H9 (cell line): ENCODE results near the gene CPT2. TPM values are rescaled to one million over a fixed set of nuclear protein-coding genes. Genes with fewer than 3 reads are reported as not detected.

Experiments used
- DNase-seq: peaks from one replicate; pipeline ENCODE4 v3.0.0-alpha.2; 2017
- H2AFZ ChIP-seq: one replicate; pipeline ENCODE4 v1.6.1; 2013; ENCODE audit warnings: mild to moderate bottlenecking, low read length, control low read depth, moderate library complexity
- H2AK5ac ChIP-seq: 2 replicates; pipeline ENCODE4 v1.6.1; 2013; ENCODE audit warnings: low read length, control low read depth, mixed read lengths; ENCODE audit not compliant: insufficient read length
- H2BK120ac ChIP-seq: one replicate; pipeline ENCODE4 v1.6.1; 2013; ENCODE audit warnings: low read depth, mild to moderate bottlenecking, low read length, control low read depth, inconsistent platforms; ENCODE audit not compliant: poor library complexity, severe bottlenecking
- H2BK12ac ChIP-seq: 2 replicates; pipeline ENCODE4 v1.6.1; 2013; ENCODE audit warnings: low read length, control low read depth, mixed read lengths, low read depth; ENCODE audit not compliant: insufficient read length
- H2BK15ac ChIP-seq: 2 replicates; pipeline ENCODE4 v1.6.1; 2013; ENCODE audit warnings: low read depth, low read length, control low read depth
- H2BK20ac ChIP-seq: one replicate; pipeline ENCODE4 v1.6.1; 2013; ENCODE audit warnings: low read depth, mild to moderate bottlenecking, low read length, control low read depth, inconsistent platforms; ENCODE audit not compliant: poor library complexity, severe bottlenecking
- H2BK5ac ChIP-seq: 2 replicates; pipeline ENCODE4 v1.6.1; 2013; ENCODE audit warnings: low read length, control low read depth, mixed read lengths; ENCODE audit not compliant: insufficient read length
- H3K14ac ChIP-seq: 2 replicates; pipeline ENCODE4 v1.6.1; 2013; ENCODE audit warnings: low read length, control low read depth; ENCODE audit not compliant: insufficient read depth
- H3K18ac ChIP-seq: 2 replicates; pipeline ENCODE4 v1.6.1; 2013; ENCODE audit warnings: low read depth, mild to moderate bottlenecking, mixed read lengths, low read length, control low read depth; ENCODE audit not compliant: insufficient read length
- H3K23ac ChIP-seq: 2 replicates; pipeline ENCODE4 v1.6.1; 2013; ENCODE audit warnings: low read length, control low read depth, mixed read lengths, low read depth; ENCODE audit not compliant: insufficient read length
- H3K23me2 ChIP-seq: 2 replicates; pipeline ENCODE4 v1.6.1; 2013; ENCODE audit warnings: low read depth, mild to moderate bottlenecking, mixed read lengths, low read length, control low read depth; ENCODE audit not compliant: insufficient read length, poor library complexity, severe bottlenecking
- H3K27ac ChIP-seq: 2 replicates; pipeline ENCODE4 v1.5.1; 2013; ENCODE audit warnings: low read length, control low read depth, mixed read lengths, low read depth; ENCODE audit not compliant: insufficient read length
- H3K27me3 ChIP-seq: 2 replicates; pipeline ENCODE4 v1.6.1; 2013; ENCODE audit warnings: low read length, control low read depth, inconsistent platforms; ENCODE audit not compliant: insufficient read depth
- H3K4ac ChIP-seq: 2 replicates; pipeline ENCODE4 v1.6.1; 2013; ENCODE audit warnings: low read depth, mild to moderate bottlenecking, control low read depth, inconsistent platforms, low read length, moderate library complexity
- H3K4me1 ChIP-seq: 2 replicates; pipeline ENCODE4 v1.6.1; 2013; ENCODE audit warnings: low read length, control low read depth, inconsistent platforms; ENCODE audit not compliant: insufficient read depth
- H3K4me2 ChIP-seq: 2 replicates; pipeline ENCODE4 v1.6.1; 2013; ENCODE audit warnings: low read length, control low read depth, mixed read lengths; ENCODE audit not compliant: insufficient read length, insufficient read depth
- H3K56ac ChIP-seq: 2 replicates; pipeline ENCODE4 v1.6.1; 2013; ENCODE audit warnings: low read depth, mild to moderate bottlenecking, mixed read lengths, low read length, control low read depth; ENCODE audit not compliant: insufficient read length
- H3K79me1 ChIP-seq: 2 replicates; pipeline ENCODE4 v1.6.1; 2013; ENCODE audit warnings: low read depth, mild to moderate bottlenecking, moderate library complexity, low read length, control low read depth, inconsistent platforms; ENCODE audit not compliant: insufficient read depth, poor library complexity, severe bottlenecking
- H3K79me2 ChIP-seq: 2 replicates; pipeline ENCODE4 v1.6.1; 2013; ENCODE audit warnings: low read length, control low read depth, inconsistent platforms; ENCODE audit not compliant: insufficient read depth
- H3K9ac ChIP-seq: 2 replicates; pipeline ENCODE4 v1.6.1; 2013; ENCODE audit warnings: low read length, control low read depth, mixed read lengths; ENCODE audit not compliant: insufficient read length; ENCODE audit errors: extremely low read depth
- H3K9me3 ChIP-seq: one replicate; pipeline ENCODE4 v1.6.1; 2013; ENCODE audit warnings: low read depth, low read length, inconsistent platforms; ENCODE audit not compliant: control insufficient read depth
- H3T11ph ChIP-seq: one replicate; pipeline ENCODE4 v1.6.1; 2013; ENCODE audit warnings: mild to moderate bottlenecking, low read length, control low read depth, inconsistent platforms
- H4K20me1 ChIP-seq: one replicate; pipeline ENCODE4 v1.6.1; 2013; ENCODE audit not compliant: control insufficient read depth, insufficient read length, insufficient read depth
- H4K5ac ChIP-seq: 2 replicates; pipeline ENCODE4 v1.6.1; 2013; ENCODE audit warnings: low read depth, mild to moderate bottlenecking, mixed read lengths, low read length, control low read depth; ENCODE audit not compliant: insufficient read length
- H4K8ac ChIP-seq: replicated peaks from 2 replicates; pipeline ENCODE4 v1.6.1; 2013; ENCODE audit warnings: low read length, control low read depth, mixed read lengths, low read depth; ENCODE audit not compliant: insufficient read length
- H4K91ac ChIP-seq: 2 replicates; pipeline ENCODE4 v1.6.1; 2013; ENCODE audit warnings: low read depth, mild to moderate bottlenecking, moderate library complexity, mixed read lengths, low read length, control low read depth; ENCODE audit not compliant: insufficient read length
- H3K27ac Mint-ChIP-seq, 3 experiments: 2 replicates in 2 of 3; 3 replicates in 1 of 3; pipeline ENCODE4 v1.8.0; 2020 to 2021; ENCODE audit warnings: mixed read lengths in 3 of 3, mild to moderate bottlenecking in 1 of 3, moderate library complexity in 1 of 3
- H3K27me3 Mint-ChIP-seq: 2 replicates; pipeline ENCODE4 v1.8.0; 2021; ENCODE audit warnings: low read depth, mild to moderate bottlenecking, moderate library complexity, mixed read lengths
- H3K36me3 Mint-ChIP-seq, 3 experiments: 2 replicates in 2 of 3; 3 replicates in 1 of 3; pipeline ENCODE4 v1.8.0; 2020 to 2021; ENCODE audit warnings: low read depth in 3 of 3, mixed read lengths in 3 of 3; ENCODE audit not compliant: insufficient read depth in 1 of 3
- H3K4me1 Mint-ChIP-seq, 2 experiments: 2 replicates each; pipeline ENCODE4 v1.8.0; 2020; ENCODE audit warnings: mixed read lengths in 2 of 2
- H3K4me3 Mint-ChIP-seq, 2 experiments: 2 replicates in 1 of 2; 3 replicates in 1 of 2; pipeline ENCODE4 v1.8.0; 2020 to 2021; ENCODE audit warnings: mild to moderate bottlenecking in 2 of 2, mixed read lengths in 2 of 2, moderate library complexity in 1 of 2
- H3K9me3 Mint-ChIP-seq, 2 experiments: 2 replicates in 1 of 2; 3 replicates in 1 of 2; pipeline ENCODE4 v1.8.0; 2020; ENCODE audit warnings: mild to moderate bottlenecking in 2 of 2, mixed read lengths in 2 of 2, moderate library complexity in 1 of 2
- CTCF ChIP-seq: fragments of 200-600 bp; sonication (generic); conservative IDR thresholded peaks from 3 replicates; pipeline ENCODE4 v1.8.0; 2021; ENCODE audit warnings: antibody characterized with exemption, mild to moderate bottlenecking
- whole genome bisulfite sequencing: extraction: QIAGEN DNeasy Blood & Tissue Kit; methylation state at CpG from one replicate; pipeline ENCODE4 v1.1.7; 2013; ENCODE audit warnings: missing lambda C conversion rate, low lambda C conversion rate, mixed read lengths; ENCODE audit not compliant: insufficient read length; ENCODE audit errors: extremely low coverage; 5-methylcytosine and 5-hydroxymethylcytosine counted together
- total RNA-seq: library from RNA; stranded (reverse); gene quantifications from 2 replicates; pipeline ENCODE4 v1.2.1, GENCODE V29; 2021

Gene CPT2
- total RNA-seq, 1 experiment from 2014 or later: 33.2 TPM

- 0 out of 2 replicates have a peak, but pooled peaks cover 2% of the 10 kb centered on the region for H3K4me1 ChIP-seq
- peaks cover 3 to 9% of the 10 kb centered on the region in 2 experiments; a peak in 3 of 4 replicates for H3K4me1 Mint-ChIP-seq
- H2AFZ ChIP-seq: no peak overlapping the region
- H3K9me3 ChIP-seq: no peaks in the 10 kb centered on the region
- no peak overlapping the region for H3K14ac ChIP-seq
- no peak overlapping the region for H3K4ac ChIP-seq
- H3K27me3 Mint-ChIP-seq: no peaks in the 10 kb centered on the region; the same call in 1 of the 2 replicates
- H3K9ac ChIP-seq: no peak overlapping the region
- H2BK20ac ChIP-seq: no peak overlapping the region
- no peak overlapping the region for H3T11ph ChIP-seq
- H3K36me3 Mint-ChIP-seq: no peaks in the 10 kb centered on the region
- H2BK120ac ChIP-seq: no peak overlapping the region
- no CpG with 5 or more reads among the region's 1 CpG for WGBS
- no peak overlapping the region for H4K91ac ChIP-seq
- H4K20me1 ChIP-seq: no peaks in the 10 kb centered on the region
- H3K4me3 Mint-ChIP-seq: no peak overlapping the region
- H3K23ac ChIP-seq: no peak overlapping the region
- H2BK12ac ChIP-seq: no peak overlapping the region
- no peak overlapping the region for H4K8ac ChIP-seq
- H2AK5ac ChIP-seq: no peak overlapping the region
- H3K79me2 ChIP-seq: no peaks in the 10 kb centered on the region
- H4K5ac ChIP-seq: no peak overlapping the region
- H2BK15ac ChIP-seq: no peak overlapping the region
- H2BK5ac ChIP-seq: no peak overlapping the region
- H3K27me3 ChIP-seq: no peaks in the 10 kb centered on the region
- no peak overlapping the region for H3K4me2 ChIP-seq
- no peak overlapping the region for H3K27ac Mint-ChIP-seq
- no peak for DNase-seq
- H3K23me2 ChIP-seq: no peaks in the 10 kb centered on the region
- no peak overlapping the region for H3K56ac ChIP-seq
- no peaks in the 10 kb centered on the region for H3K79me1 ChIP-seq
- H3K9me3 Mint-ChIP-seq: no peaks in the 10 kb centered on the region
- no peak overlapping the region for H3K27ac ChIP-seq
- no peak for TF ChIP-seq CTCF
- H3K18ac ChIP-seq: no peak overlapping the region
Observed at GRCh38 chr1:53155534-53155933, 41.1 kb upstream of the CPT2 start.
